HEK293 (cell line): ENCODE results near the gene PRTFDC1.

Experiments
- CTCF ChIA-PET: fragments of 350-600 bp; formaldehyde crosslinking; extraction: SDS; loops from one replicate; lab custom pipeline; 2021; ENCODE audit warnings: antibody characterized with exemption; lab: Yijun Ruan, JAX
- POLR2A ChIA-PET: fragments of 300-600 bp; formaldehyde crosslinking; extraction: SDS; loops from one replicate; lab custom pipeline; 2020; ENCODE audit warnings: antibody characterized with exemption, inconsistent platforms; lab: Yijun Ruan, JAX
- H3K27ac ChIP-seq: fragments of 200-500 bp; sonication (Bioruptor generic); 2 replicates; pipeline ENCODE4 v1.5.1; 2014; ENCODE audit warnings: low read depth, low read length, control low read depth, inconsistent platforms; ENCODE audit errors: extremely low read depth
- H3K36me3 ChIP-seq, 2 experiments: fragments of 200-500 bp in 1 of 2; sonication (Bioruptor generic) in 1 of 2; 1 replicate in 1 of 2; 2 replicates in 1 of 2; pipeline ENCODE4 v1.5.1; 2014 to 2017; ENCODE audit warnings: inconsistent platforms in 2 of 2, low read length in 2 of 2; ENCODE audit not compliant: control insufficient read depth in 2 of 2, insufficient read depth in 1 of 2
- H3K4me1 ChIP-seq: fragments of 200-500 bp; sonication (Bioruptor generic); 2 replicates; pipeline ENCODE4 v1.5.1; 2014; ENCODE audit warnings: mild to moderate bottlenecking, low read length, inconsistent platforms; ENCODE audit not compliant: control insufficient read depth, insufficient read depth
- H3K4me3 ChIP-seq: 2 replicates; pipeline ENCODE4 v1.5.1; 2011; ENCODE audit warnings: low read depth, mild to moderate bottlenecking, control low read depth, low read length, moderate library complexity
- H3K9me3 ChIP-seq: fragments of 200-500 bp; sonication (Bioruptor generic); 2 replicates; pipeline ENCODE4 v1.5.1; 2014; ENCODE audit warnings: low read depth, low read length, inconsistent platforms; ENCODE audit not compliant: control insufficient read depth, insufficient read depth
- EGR2 ChIP-seq: fragments of 450-650 bp; formaldehyde crosslinking; IDR thresholded peaks from 2 replicates; pipeline ENCODE4 v1.5.1; 2016; ENCODE audit warnings: low read depth, missing biosample characterization, missing genetic modification characterization
- KLF8 ChIP-seq: fragments of 450-650 bp; formaldehyde crosslinking; IDR thresholded peaks from 2 replicates; pipeline ENCODE4 v1.5.1; 2016; ENCODE audit warnings: missing biosample characterization, missing genetic modification characterization
- TCF7L2 ChIP-seq: IDR thresholded peaks from 2 replicates; pipeline ENCODE4 v1.6.1; 2011; ENCODE audit warnings: low read depth, mild to moderate bottlenecking, inconsistent platforms, low read length, moderate library complexity, borderline replicate concordance
- YY1 ChIP-seq: fragments of 450-650 bp; formaldehyde crosslinking; IDR thresholded peaks from 2 replicates; pipeline ENCODE4 v1.5.1; 2018; ENCODE audit warnings: missing biosample characterization, missing genetic modification characterization
- ZFHX2 ChIP-seq: fragments of 450-650 bp; formaldehyde crosslinking; conservative IDR thresholded peaks from 2 replicates; pipeline ENCODE4 v1.5.1; 2016; ENCODE audit warnings: missing biosample characterization, missing genetic modification characterization
- ZNF121 ChIP-seq: fragments of 450-650 bp; formaldehyde crosslinking; IDR thresholded peaks from 2 replicates; pipeline ENCODE4 v1.5.1; 2016; ENCODE audit warnings: missing biosample characterization, missing genetic modification characterization
- ZNF529 ChIP-seq: fragments of 450-650 bp; formaldehyde crosslinking; IDR thresholded peaks from 2 replicates; pipeline ENCODE4 v1.5.1; 2017; ENCODE audit warnings: missing genetic modification characterization, missing biosample characterization; ENCODE audit not compliant: insufficient replicate concordance
- ZNF560 ChIP-seq: fragments of 450-650 bp; formaldehyde crosslinking; IDR thresholded peaks from 2 replicates; pipeline ENCODE4 v1.5.1; 2017; ENCODE audit warnings: missing biosample characterization, missing genetic modification characterization, borderline replicate concordance
- ZNF843 ChIP-seq: fragments of 450-650 bp; formaldehyde crosslinking; IDR thresholded peaks from 2 replicates; pipeline ENCODE4 v1.5.1; 2016; ENCODE audit warnings: missing biosample characterization, missing genetic modification characterization
- TF ChIP-seq, protein P1 (sequence below): fragments of 450-650 bp; formaldehyde crosslinking; conservative IDR thresholded peaks from 2 replicates; pipeline ENCODE4 v1.5.1; 2016; ENCODE audit warnings: low read depth, missing biosample characterization, missing genetic modification characterization
- TF ChIP-seq, protein P2 (sequence below): fragments of 450-650 bp; formaldehyde crosslinking; conservative IDR thresholded peaks from 2 replicates; pipeline ENCODE4 v1.5.1; 2016; ENCODE audit warnings: low read depth, missing biosample characterization, missing genetic modification characterization
- TF ChIP-seq, protein P3 (sequence below): fragments of 450-650 bp; formaldehyde crosslinking; IDR thresholded peaks from 2 replicates; pipeline ENCODE4 v1.5.1; 2017; ENCODE audit warnings: missing biosample characterization, missing genetic modification characterization

The PRTFDC1 gene

DNA sequence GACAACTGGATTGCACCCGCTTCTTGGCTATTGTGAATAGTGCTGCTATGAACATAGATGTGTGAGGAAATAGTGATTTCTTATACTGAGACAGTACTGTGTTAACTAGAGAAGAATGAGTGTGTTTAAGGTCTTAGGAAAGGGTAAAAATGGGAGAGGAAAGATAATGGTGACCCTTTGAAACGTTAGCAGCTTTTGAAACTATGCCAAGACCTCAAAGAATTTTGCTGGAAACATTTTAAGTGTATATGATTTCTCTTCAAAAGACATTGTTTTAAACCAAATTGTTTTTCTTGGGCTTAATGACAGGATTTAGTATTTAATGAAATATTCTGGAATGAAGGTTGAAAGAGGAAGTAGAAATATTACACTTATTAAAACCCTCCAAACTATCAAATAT lies 127.9 kb downstream of the PRTFDC1 start:
- POLR2A ChIA-PET: interaction anchor here (0.6 kb wide), 1 partner anchor 14 kb away, joined by 4 read pairs; no protein-coding TSS in a partner anchor
- no peak overlapping the region for H3K27ac ChIP-seq
- no peak for TF ChIP-seq TCF7L2
- TF ChIP-seq, all 188 proteins: peak for 0
- H3K36me3 ChIP-seq: no peaks in the 10 kb centered on the region
- CTCF ChIA-PET: interaction anchor here (0.6 to 1.0 kb wide), 3 partner anchors 25 to 214 kb away, joined by 3 to 4 read pairs (median 3); no protein-coding TSS in a partner anchor
- no peaks in the 10 kb centered on the region for H3K4me1 ChIP-seq
- no peaks in the 10 kb centered on the region for H3K9me3 ChIP-seq
- no peak overlapping the region for H3K4me3 ChIP-seq

DNA sequence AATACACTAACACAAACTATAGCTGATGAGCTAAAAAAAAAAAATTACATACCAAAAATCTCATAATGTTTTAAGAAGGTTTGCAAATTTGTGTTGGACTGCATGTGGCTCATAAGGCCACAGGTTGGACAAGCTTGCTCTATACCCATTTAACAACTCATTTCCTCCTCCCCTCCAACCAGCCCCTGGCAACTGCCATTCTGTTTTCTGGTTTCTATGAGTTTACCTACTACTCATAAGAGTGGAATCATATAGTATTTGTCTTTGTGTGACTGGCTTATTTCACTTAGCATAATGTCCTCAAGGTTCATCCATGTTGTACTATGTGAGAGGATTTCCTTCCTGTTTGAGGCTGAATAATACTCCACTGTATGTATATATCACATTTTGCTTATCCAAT lies 128.3 kb downstream of the PRTFDC1 start:
- CTCF ChIA-PET: interaction anchor here (1.0 kb wide), 1 partner anchor 25 kb away, joined by 4 read pairs; no protein-coding TSS in a partner anchor
- POLR2A ChIA-PET: interaction anchor here (0.6 kb wide), 1 partner anchor 14 kb away, joined by 4 read pairs; no protein-coding TSS in a partner anchor
- H3K4me1 ChIP-seq: no peaks in the 10 kb centered on the region
- no peaks in the 10 kb centered on the region for H3K9me3 ChIP-seq
- no peaks in the 10 kb centered on the region for H3K36me3 ChIP-seq
- no peak overlapping the region for H3K27ac ChIP-seq
- no peak overlapping the region for H3K4me3 ChIP-seq
- TF ChIP-seq ZNF121 (tag by site-specific recombination) (no peak), ZNF529 (tag by site-specific recombination) (no peak), ZNF843 (no peak), ZNF560 (tag by site-specific recombination) (no peak)
- TF ChIP-seq, protein P1, sequence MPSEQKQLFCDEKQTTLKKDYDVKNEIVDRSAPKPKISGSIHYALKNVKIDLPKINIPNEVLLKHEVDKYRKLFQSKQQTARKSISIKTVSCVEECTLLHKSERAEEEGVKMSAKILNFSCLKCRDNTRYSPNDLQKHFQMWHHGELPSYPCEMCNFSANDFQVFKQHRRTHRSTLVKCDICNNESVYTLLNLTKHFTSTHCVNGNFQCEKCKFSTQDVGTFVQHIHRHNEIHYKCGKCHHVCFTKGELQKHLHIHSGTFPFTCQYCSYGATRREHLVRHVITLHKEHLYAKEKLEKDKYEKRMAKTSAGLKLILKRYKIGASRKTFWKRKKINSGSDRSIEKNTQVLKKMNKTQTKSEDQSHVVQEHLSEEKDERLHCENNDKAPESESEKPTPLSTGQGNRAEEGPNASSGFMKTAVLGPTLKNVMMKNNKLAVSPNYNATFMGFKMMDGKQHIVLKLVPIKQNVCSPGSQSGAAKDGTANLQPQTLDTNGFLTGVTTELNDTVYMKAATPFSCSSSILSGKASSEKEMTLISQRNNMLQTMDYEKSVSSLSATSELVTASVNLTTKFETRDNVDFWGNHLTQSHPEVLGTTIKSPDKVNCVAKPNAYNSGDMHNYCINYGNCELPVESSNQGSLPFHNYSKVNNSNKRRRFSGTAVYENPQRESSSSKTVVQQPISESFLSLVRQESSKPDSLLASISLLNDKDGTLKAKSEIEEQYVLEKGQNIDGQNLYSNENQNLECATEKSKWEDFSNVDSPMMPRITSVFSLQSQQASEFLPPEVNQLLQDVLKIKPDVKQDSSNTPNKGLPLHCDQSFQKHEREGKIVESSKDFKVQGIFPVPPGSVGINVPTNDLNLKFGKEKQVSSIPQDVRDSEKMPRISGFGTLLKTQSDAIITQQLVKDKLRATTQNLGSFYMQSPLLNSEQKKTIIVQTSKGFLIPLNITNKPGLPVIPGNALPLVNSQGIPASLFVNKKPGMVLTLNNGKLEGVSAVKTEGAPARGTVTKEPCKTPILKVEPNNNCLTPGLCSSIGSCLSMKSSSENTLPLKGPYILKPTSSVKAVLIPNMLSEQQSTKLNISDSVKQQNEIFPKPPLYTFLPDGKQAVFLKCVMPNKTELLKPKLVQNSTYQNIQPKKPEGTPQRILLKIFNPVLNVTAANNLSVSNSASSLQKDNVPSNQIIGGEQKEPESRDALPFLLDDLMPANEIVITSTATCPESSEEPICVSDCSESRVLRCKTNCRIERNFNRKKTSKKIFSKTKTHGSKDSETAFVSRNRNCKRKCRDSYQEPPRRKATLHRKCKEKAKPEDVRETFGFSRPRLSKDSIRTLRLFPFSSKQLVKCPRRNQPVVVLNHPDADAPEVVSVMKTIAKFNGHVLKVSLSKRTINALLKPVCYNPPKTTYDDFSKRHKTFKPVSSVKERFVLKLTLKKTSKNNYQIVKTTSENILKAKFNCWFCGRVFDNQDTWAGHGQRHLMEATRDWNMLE: no peak
- TF ChIP-seq, protein P2, sequence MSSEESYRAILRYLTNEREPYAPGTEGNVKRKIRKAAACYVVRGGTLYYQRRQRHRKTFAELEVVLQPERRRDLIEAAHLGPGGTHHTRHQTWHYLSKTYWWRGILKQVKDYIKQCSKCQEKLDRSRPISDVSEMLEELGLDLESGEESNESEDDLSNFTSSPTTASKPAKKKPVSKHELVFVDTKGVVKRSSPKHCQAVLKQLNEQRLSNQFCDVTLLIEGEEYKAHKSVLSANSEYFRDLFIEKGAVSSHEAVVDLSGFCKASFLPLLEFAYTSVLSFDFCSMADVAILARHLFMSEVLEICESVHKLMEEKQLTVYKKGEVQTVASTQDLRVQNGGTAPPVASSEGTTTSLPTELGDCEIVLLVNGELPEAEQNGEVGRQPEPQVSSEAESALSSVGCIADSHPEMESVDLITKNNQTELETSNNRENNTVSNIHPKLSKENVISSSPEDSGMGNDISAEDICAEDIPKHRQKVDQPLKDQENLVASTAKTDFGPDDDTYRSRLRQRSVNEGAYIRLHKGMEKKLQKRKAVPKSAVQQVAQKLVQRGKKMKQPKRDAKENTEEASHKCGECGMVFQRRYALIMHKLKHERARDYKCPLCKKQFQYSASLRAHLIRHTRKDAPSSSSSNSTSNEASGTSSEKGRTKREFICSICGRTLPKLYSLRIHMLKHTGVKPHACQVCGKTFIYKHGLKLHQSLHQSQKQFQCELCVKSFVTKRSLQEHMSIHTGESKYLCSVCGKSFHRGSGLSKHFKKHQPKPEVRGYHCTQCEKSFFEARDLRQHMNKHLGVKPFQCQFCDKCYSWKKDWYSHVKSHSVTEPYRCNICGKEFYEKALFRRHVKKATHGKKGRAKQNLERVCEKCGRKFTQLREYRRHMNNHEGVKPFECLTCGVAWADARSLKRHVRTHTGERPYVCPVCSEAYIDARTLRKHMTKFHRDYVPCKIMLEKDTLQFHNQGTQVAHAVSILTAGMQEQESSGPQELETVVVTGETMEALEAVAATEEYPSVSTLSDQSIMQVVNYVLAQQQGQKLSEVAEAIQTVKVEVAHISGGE (tag by site-specific recombination): no peak
- TF ChIP-seq, protein P3, sequence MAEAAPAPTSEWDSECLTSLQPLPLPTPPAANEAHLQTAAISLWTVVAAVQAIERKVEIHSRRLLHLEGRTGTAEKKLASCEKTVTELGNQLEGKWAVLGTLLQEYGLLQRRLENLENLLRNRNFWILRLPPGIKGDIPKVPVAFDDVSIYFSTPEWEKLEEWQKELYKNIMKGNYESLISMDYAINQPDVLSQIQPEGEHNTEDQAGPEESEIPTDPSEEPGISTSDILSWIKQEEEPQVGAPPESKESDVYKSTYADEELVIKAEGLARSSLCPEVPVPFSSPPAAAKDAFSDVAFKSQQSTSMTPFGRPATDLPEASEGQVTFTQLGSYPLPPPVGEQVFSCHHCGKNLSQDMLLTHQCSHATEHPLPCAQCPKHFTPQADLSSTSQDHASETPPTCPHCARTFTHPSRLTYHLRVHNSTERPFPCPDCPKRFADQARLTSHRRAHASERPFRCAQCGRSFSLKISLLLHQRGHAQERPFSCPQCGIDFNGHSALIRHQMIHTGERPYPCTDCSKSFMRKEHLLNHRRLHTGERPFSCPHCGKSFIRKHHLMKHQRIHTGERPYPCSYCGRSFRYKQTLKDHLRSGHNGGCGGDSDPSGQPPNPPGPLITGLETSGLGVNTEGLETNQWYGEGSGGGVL (tag by site-specific recombination): no peak

DNA sequence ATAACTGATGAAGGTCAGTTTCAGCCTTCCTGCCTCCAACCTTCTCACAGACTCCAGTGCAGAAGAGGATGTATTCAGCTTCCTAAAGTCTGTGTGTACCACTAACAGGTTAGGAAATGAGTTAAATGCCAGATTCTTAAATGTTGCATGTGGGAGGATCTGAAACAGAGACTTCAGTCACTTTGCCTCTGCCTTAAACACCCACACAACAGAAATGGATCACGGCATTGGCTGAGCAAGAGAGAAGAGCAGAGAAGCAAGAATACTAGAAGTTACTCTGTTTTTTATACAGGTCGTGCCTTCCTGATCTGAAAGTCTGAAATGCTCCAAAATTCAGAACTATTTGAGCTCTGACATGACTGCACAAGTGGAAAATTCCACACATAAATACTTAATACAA lies 129.8 kb downstream of the PRTFDC1 start:
- ChIA-PET CTCF (no interaction called here), POLR2A (no interaction called here)
- Histone ChIP-seq H3K36me3 (no peaks in the 10 kb centered on the region), H3K4me1 (no peaks in the 10 kb centered on the region), H3K27ac (no peak overlapping the region), H3K4me3 (no peak overlapping the region), H3K9me3 (no peaks in the 10 kb centered on the region)
- TF ChIP-seq ZFHX2 (tag by site-specific recombination) (peak; percentile 55), KLF8 (tag by site-specific recombination) (no peak), YY1 (no peak), EGR2 (peak; percentile 57; the same call in 1 of the 2 replicates)
